ENCODE data around the gene SF3B6.

Gene SF3B6

DNA sequence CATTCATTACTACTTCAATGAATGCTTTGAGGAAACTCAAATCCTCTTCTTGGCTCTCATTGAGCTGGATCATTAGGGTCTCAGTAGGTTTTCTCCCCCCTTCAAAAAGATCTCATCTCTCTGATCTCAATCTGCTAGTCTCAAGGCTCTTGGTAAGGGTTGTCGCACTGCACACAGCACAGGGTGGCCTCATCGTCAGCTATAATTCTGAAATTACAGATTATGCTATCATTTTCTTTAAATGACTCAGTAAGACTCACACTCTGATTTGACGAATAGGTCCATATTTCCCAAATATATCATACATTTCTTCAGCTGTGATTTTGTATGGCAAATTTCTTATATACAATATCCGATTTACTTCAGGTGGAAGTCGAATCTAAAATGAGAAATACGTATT lies 2.3 kb downstream of the SF3B6 start:
- no peaks in the 10 kb centered on the region for H3K9me3 ChIP-seq (ENCODE audit: control insufficient read depth, insufficient read depth, low read length)
- no peak overlapping the region for H3K4me3 ChIP-seq (ENCODE audit: low read depth, low read length)
- H3K27me3 ChIP-seq (ENCODE audit: control insufficient read depth, insufficient read depth, low read length): no peaks in the 10 kb centered on the region
- no peak overlapping the region for H3K9ac ChIP-seq (ENCODE audit: low read depth, low read length)
- H3K36me3 ChIP-seq (ENCODE audit: control insufficient read depth, insufficient read depth, low read length): peaks cover 6% of the 10 kb centered on the region
- no peaks in the 10 kb centered on the region for H3K4me1 ChIP-seq (ENCODE audit: control insufficient read depth, insufficient read depth, low read length)

DNA sequence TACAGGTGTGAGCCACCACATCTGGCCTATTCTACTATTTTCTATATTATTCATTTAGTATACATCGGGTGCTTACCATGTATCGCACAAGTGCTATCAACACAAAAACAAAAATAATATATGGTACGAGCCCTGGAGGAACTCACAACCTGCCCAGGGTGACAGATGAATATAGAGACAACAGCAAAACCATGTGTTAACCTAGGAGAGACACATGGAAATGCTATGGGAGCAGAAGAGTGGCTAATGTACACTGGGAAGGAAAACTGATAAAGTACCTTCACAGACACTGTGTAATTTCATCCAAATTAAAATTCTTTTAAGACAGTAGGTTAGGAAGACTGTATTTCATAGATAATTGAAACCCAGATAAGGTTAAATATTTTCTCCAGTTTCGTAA lies 3.9 kb downstream of the SF3B6 start:
- Histone ChIP-seq H3K9ac (ENCODE audit: low read depth, low read length) (no peak overlapping the region), H3K27me3 (ENCODE audit: control insufficient read depth, insufficient read depth, low read length) (no peaks in the 10 kb centered on the region), H3K4me1 (ENCODE audit: control insufficient read depth, insufficient read depth, low read length) (no peaks in the 10 kb centered on the region), H3K36me3 (ENCODE audit: control insufficient read depth, insufficient read depth, low read length) (peaks cover 6% of the 10 kb centered on the region), H3K4me3 (ENCODE audit: low read depth, low read length) (no peak overlapping the region), H3K9me3 (ENCODE audit: control insufficient read depth, insufficient read depth, low read length) (no peaks in the 10 kb centered on the region)

DNA sequence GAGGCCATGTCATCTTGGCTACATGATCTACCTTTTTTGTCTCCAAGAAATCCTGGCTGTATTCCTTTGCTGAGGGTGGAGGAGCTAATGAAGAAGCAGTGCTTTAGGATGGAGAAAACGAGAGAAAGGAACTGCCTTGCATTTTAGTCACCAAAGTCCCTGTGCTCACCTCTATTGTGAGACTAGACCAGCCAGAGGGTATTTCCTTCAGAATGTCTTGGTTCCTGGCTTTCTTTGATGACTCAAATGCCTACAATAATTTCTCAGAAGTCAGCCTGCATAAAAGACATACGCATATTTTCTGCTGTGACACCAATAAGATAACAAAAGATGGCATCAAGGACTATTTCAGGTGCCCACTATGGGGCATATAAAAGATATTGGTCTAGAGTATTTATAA lies 10.8 kb downstream of the SF3B6 start:
- H3K27me3 ChIP-seq (ENCODE audit: control insufficient read depth, insufficient read depth, low read length): no peaks in the 10 kb centered on the region
- H3K4me1 ChIP-seq (ENCODE audit: control insufficient read depth, insufficient read depth, low read length): no peaks in the 10 kb centered on the region
- H3K36me3 ChIP-seq (ENCODE audit: control insufficient read depth, insufficient read depth, low read length): peaks cover 11% of the 10 kb centered on the region
- H3K9ac ChIP-seq (ENCODE audit: low read depth, low read length): no peak overlapping the region
- no peak overlapping the region for H3K4me3 ChIP-seq (ENCODE audit: low read depth, low read length)
- no peaks in the 10 kb centered on the region for H3K9me3 ChIP-seq (ENCODE audit: control insufficient read depth, insufficient read depth, low read length)

DNA sequence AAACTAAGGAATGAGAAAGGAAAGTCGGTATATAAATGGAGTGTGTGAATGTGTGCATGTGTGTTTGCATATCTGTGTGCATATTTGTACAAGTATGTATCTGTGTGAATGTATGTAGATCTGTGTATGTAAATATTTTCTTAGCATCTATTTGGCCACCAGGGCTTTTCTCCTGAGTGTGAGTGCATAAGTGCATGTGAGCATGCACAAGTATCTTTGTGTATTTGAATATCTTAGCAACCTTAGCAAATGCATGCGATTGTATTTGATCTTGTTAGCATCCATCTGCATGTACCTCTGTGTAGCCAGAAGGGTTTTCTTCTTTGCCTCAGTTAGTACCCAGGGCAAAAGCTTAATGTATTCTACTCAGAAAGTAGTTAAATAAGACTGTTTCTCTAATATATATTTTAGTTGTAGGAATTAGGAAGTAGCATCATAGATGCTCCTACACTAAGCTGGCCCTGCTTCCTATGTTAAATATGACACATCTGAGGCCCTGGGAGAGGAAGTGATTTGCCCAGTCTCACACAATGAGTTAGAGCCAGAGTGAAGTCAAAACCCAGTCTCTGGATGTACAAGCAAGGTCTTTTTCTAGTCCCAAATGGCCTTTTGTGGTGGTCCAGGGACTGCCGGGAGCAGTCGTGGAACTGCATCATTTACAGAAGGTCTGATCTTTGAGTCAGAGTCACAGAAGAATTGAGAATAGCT lies 17.4 kb downstream of the SF3B6 start:
- no peaks in the 10 kb centered on the region for H3K9me3 ChIP-seq (ENCODE audit: control insufficient read depth, insufficient read depth, low read length)

DNA sequence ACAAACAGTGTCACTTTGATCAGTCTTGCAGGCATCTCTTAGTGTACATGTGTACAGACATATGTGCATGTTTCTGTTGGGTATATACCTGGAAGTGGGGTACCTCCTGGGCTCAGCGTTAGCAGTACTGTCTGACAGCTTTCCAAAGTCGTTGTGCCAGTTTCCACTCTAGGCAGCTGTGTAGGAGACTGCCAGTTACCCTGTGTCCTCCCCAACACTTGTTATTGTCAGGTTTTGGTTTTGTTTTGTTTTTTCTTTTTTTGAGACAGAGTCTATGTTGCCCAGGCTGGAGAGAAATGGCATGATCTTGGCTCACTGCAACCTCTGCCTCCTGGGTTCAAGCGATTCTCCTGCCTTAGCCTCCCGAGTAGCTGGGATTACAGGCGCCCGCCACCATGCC lies 20.4 kb downstream of the SF3B6 start:
- H3K27me3 ChIP-seq (ENCODE audit: control insufficient read depth, insufficient read depth, low read length): no peaks in the 10 kb centered on the region
- H3K9me3 ChIP-seq (ENCODE audit: control insufficient read depth, insufficient read depth, low read length): no peaks in the 10 kb centered on the region
- no peak overlapping the region for H3K4me3 ChIP-seq (ENCODE audit: low read depth, low read length)
- no peaks in the 10 kb centered on the region for H3K36me3 ChIP-seq (ENCODE audit: control insufficient read depth, insufficient read depth, low read length)
- H3K9ac ChIP-seq (ENCODE audit: low read depth, low read length): no peak overlapping the region
- H3K4me1 ChIP-seq (ENCODE audit: control insufficient read depth, insufficient read depth, low read length): no peaks in the 10 kb centered on the region

More for the DNA sequence above, 17.4 kb downstream of the SF3B6 start:
- no peaks in the 10 kb centered on the region for H3K27me3 ChIP-seq (ENCODE audit: control insufficient read depth, insufficient read depth, low read length)
- no peak overlapping the region for H3K9ac ChIP-seq (ENCODE audit: low read depth, low read length)
- H3K4me3 ChIP-seq (ENCODE audit: low read depth, low read length): no peak overlapping the region
- peaks cover 11% of the 10 kb centered on the region for H3K36me3 ChIP-seq (ENCODE audit: control insufficient read depth, insufficient read depth, low read length)
- no peaks in the 10 kb centered on the region for H3K4me1 ChIP-seq (ENCODE audit: control insufficient read depth, insufficient read depth, low read length)

DNA sequence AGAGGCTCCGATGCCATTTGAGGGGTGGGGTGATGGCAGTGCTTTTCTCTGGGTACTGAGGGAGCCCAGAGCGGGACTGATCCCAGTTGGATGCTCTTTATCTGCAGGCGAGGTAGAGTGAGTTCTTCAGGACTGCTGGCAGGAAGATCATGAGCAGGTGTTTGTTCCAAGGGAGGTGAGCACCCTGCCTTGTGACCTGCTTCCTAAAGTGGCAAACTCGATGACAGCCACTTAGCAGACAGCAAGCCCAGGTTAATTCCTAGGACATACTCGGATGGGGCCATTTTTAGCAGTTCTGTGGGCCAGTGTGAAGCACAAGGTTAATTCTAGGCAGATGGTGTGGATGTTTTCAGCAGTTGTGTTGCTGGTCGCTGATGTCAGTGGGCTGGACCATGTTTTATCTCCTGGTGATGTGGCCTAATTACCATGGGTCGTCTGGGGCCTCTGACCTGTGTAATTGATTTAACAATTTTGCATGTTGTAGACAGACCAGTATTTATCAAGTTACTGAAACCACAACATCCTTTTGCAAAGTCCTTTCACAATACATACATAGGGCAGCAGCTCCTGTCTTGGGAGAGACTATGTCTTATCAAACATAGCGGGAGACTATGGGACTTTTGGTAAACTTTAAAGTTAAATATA lies 21.6 kb downstream of the SF3B6 start:
- no peaks in the 10 kb centered on the region for H3K36me3 ChIP-seq (ENCODE audit: control insufficient read depth, insufficient read depth, low read length)
- H3K4me3 ChIP-seq (ENCODE audit: low read depth, low read length): no peak overlapping the region
- no peak overlapping the region for H3K9ac ChIP-seq (ENCODE audit: low read depth, low read length)
- no peaks in the 10 kb centered on the region for H3K4me1 ChIP-seq (ENCODE audit: control insufficient read depth, insufficient read depth, low read length)
- no peaks in the 10 kb centered on the region for H3K9me3 ChIP-seq (ENCODE audit: control insufficient read depth, insufficient read depth, low read length)
- no peaks in the 10 kb centered on the region for H3K27me3 ChIP-seq (ENCODE audit: control insufficient read depth, insufficient read depth, low read length)

DNA sequence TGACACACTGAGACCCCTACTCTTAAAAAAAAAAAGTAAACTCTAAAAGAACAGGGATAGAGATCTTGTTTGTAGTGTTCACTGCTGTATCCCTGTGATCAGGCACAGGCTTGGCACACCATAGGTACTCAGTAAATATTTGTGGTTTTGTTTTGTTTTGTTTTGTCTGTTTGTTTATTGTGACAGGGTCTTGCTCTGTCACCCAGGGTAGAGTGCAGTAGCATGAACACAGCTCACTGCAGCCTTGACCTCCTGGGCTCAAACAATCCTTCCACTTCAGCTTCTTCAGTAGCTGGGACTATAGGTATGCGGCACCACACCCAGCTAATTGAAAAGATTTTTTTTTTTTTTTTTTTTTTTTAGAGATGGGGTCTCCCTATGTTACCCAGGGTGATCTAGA lies 23.2 kb downstream of the SF3B6 start:
- no peak overlapping the region for H3K9ac ChIP-seq (ENCODE audit: low read depth, low read length)
- no peaks in the 10 kb centered on the region for H3K27me3 ChIP-seq (ENCODE audit: control insufficient read depth, insufficient read depth, low read length)
- H3K36me3 ChIP-seq (ENCODE audit: control insufficient read depth, insufficient read depth, low read length): no peaks in the 10 kb centered on the region
- H3K4me1 ChIP-seq (ENCODE audit: control insufficient read depth, insufficient read depth, low read length): no peaks in the 10 kb centered on the region
- H3K9me3 ChIP-seq (ENCODE audit: control insufficient read depth, insufficient read depth, low read length): no peaks in the 10 kb centered on the region
- no peak overlapping the region for H3K4me3 ChIP-seq (ENCODE audit: low read depth, low read length)

DNA sequence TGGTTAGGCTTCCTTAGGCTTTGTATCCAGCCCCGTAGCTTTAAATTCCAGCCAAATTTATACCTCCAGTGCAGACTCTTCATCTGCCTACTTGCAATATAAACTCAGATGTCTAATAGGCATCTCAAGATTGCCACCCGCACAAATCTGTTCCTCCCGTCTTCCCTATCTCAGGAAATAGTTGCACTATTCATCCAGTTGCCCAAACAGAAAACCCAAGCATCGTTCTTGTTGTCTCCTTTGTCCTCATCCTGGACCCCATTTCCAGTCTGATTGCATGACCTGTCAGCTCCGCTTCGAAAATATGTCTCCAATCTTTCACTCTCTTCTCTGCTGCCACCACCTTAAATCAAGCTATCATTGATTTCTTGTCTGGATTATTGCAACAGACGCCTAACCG lies 24.3 kb downstream of the SF3B6 start:
- no peaks in the 10 kb centered on the region for H3K27me3 ChIP-seq (ENCODE audit: control insufficient read depth, insufficient read depth, low read length)
- no peaks in the 10 kb centered on the region for H3K9me3 ChIP-seq (ENCODE audit: control insufficient read depth, insufficient read depth, low read length)
- no peaks in the 10 kb centered on the region for H3K36me3 ChIP-seq (ENCODE audit: control insufficient read depth, insufficient read depth, low read length)
- H3K4me3 ChIP-seq (ENCODE audit: low read depth, low read length): no peak overlapping the region
- no peak overlapping the region for H3K9ac ChIP-seq (ENCODE audit: low read depth, low read length)
- peaks cover 2% of the 10 kb centered on the region for H3K4me1 ChIP-seq (ENCODE audit: control insufficient read depth, insufficient read depth, low read length)

DNA sequence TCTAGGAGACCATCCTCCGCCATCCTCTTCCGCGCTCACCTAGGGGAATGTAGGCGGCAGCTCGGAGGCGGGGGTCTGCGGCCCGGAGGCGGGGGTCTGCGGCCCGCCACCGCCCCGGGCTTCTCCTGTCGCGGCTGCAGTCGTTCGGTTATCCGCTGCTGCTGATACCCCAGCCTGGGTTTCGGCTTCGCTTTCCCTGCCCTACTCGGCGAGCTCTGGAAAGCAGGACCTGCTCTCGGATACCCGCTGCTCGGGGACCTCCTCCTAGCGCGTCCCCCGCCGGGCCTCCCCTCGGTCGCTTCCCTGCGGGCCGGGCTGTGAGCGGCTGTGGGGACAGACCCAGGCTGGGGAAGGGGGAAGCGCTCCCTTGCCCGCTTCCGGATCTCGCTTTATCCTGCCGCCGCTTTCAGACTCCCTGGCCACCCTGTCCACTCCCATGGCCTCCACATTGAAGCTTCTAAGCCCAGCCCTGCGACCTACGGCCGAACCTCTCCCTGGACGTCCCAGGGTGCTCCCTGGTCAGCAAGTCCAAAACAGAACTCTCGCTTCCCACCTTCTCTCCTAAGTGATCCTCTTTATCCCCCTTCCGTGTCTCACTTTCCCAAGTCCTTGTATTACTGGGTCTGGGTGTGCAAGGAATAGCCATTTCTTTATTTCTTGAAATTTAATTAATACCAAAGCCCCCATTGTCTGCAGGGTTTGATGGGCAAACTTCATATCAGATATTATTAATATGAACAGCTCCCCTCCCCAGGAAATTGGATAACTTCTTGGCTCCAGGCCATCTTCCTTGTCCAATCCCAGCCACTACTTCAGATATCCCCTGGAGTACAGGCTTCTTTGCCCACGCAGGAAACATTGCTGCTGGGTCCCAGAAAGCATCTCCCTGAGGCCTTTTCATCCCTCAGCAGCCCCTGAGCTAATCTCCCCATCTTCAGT lies 25.8 kb downstream of the SF3B6 start:
- peak overlapping the region; percentile 82 for H3K4me3 ChIP-seq (ENCODE audit: low read depth, low read length)
- no peaks in the 10 kb centered on the region for H3K36me3 ChIP-seq (ENCODE audit: control insufficient read depth, insufficient read depth, low read length)
- H3K27me3 ChIP-seq (ENCODE audit: control insufficient read depth, insufficient read depth, low read length): no peaks in the 10 kb centered on the region
- no peaks in the 10 kb centered on the region for H3K9me3 ChIP-seq (ENCODE audit: control insufficient read depth, insufficient read depth, low read length)
- peak overlapping the region; percentile 70 for H3K9ac ChIP-seq (ENCODE audit: low read depth, low read length)
- H3K4me1 ChIP-seq (ENCODE audit: control insufficient read depth, insufficient read depth, low read length): peaks cover 2% of the 10 kb centered on the region

DNA sequence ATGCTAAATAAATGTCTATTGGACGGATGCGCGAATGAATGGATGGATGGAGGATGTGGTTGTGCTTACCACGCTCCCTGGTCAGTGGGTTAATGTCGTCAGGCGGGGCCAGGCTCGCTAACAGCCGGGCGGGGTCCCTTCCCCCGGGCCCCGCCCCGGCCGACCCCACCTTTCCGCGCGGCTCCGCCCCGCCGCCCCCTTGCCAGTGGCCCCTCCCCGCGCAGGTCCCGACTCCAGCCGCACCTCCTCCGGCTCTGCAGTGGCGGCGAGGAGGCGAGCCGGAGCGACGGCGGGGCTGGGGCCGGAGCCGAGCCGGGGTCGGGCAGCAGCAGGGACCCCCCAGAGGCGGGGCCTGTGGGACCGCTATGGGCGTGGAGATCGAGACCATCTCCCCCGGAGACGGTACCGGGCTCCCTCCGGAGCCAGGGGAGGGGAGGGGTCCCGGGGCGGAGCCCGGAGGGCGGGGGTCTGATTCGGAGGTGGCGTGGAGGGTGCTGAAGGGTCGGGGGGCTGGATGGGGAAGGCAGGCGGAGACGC lies 26.6 kb downstream of the SF3B6 start, which contains the start of gene FKBP1B:
FKBP1B (plus strand) TSS at position 257 of the 537 bp plus-strand sequence; CDS start at position 366, 109 bp downstream.
- no peaks in the 10 kb centered on the region for H3K9me3 ChIP-seq (ENCODE audit: control insufficient read depth, insufficient read depth, low read length)
- peak within 1 kb of the TSS; percentile 82 for H3K4me3 ChIP-seq (ENCODE audit: low read depth, low read length)
- no peaks in the 10 kb centered on the region for H3K36me3 ChIP-seq (ENCODE audit: control insufficient read depth, insufficient read depth, low read length)
- H3K27me3 ChIP-seq (ENCODE audit: control insufficient read depth, insufficient read depth, low read length): no peaks in the 10 kb centered on the region
- H3K4me1 ChIP-seq (ENCODE audit: control insufficient read depth, insufficient read depth, low read length): peaks cover 2% of the 10 kb centered on the region
- H3K9ac ChIP-seq (ENCODE audit: low read depth, low read length): peak within 1 kb of the TSS; percentile 70

DNA sequence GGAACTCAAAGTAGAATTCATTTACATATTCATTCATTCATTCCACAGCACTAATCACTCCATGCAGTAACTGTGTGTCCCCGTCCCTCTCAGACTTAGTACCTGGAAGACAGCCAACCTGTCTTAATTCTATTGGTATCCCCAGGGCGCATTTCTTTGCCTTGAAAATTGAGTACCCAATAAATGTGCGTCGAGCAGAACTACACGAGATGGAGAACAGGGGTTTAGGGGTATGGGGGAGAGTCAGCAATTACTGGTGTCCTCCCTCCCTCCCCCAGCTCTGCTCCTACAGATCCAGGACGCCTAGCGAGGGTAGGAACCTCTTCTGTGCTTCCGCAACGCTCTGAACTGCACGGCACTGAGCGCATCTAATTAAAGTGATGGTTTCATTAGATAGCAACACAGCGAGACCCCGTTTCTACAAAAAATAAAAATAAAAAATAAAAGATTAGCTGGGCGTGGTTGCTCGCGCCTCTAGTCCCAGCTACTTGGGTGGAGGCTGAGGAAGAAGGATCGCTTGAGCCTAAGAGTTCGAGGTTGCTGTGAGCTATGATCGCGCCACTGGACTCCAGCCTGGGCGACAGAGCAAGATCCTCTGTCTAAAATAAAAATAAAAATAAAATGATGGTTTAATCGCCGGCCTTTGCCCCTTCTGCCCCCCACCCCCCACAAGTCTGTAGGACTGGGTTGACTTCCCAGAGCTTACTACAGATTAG lies 27.2 kb downstream of the SF3B6 start:
- Histone ChIP-seq H3K9me3 (ENCODE audit: control insufficient read depth, insufficient read depth, low read length) (no peaks in the 10 kb centered on the region), H3K4me1 (ENCODE audit: control insufficient read depth, insufficient read depth, low read length) (peaks cover 2% of the 10 kb centered on the region), H3K36me3 (ENCODE audit: control insufficient read depth, insufficient read depth, low read length) (no peaks in the 10 kb centered on the region), H3K27me3 (ENCODE audit: control insufficient read depth, insufficient read depth, low read length) (no peaks in the 10 kb centered on the region), H3K9ac (ENCODE audit: low read depth, low read length) (no peak overlapping the region), H3K4me3 (ENCODE audit: low read depth, low read length) (peak overlapping the region; percentile 56)

All from iPS-15b (cell line).